Measurements from ENCODE around the gene IKBIP.

Gene IKBIP

DNA sequence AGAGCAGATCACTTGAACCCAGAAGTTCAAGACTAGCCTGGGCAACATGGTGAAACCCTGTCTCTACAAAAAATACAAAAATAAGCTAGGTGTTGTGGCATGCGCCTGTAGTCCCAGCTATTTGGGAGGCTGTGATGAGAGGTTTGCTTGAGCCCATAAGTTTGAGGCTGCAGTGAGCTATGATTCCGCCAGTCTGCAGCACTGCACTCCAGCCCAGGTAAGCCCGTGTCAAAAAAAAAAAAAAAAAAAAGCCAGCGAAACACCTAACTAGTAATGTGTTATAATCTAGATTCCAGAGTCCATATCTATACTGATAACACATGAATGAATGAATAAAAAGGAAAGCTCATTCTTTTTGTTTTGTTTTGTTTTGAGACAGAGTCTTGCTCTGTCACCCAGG, 69.6 kb downstream of the IKBIP start:
- DNase-seq (ENCODE audit: low read depth) = no peak
